Measurements from ENCODE around the gene C12orf43. TPM values are rescaled to one million over a fixed set of nuclear protein-coding genes. Genes with fewer than 3 reads are reported as not detected.

Gene C12orf43
- total and polyA plus RNA-seq, 3 experiments from 2014 or later: 24.9 to 40.3 (median 38.1) TPM

GRCh38 chr12:121043067-121043466, 26.8 kb upstream of the C12orf43 start:
- Mint-ChIP-seq H3K27ac (peak overlapping the region in 1 of 8 donors; percentile 51), H3K9me3 (no peaks in the 10 kb centered on the region), H3K36me3 (peaks cover 0 to 12% (median 2%) of the 10 kb centered on the region in 3 donors), H3K27me3 (peaks cover 0 to 3% of the 10 kb centered on the region in 2 donors), H3K4me1 (peaks cover 13 to 16% (median 16%) of the 10 kb centered on the region in 3 donors), H3K4me3 (no peak overlapping the region)
- Histone ChIP-seq H3K4me1 (ENCODE audit: insufficient read depth, low read length) (peaks cover 4% of the 10 kb centered on the region), H3K36me3 (ENCODE audit: insufficient read depth, low read length) (no peaks in the 10 kb centered on the region), H3K9me3 (ENCODE audit: low read length) (no peaks in the 10 kb centered on the region), H3K4me3 (ENCODE audit: low read length) (no peak overlapping the region), H3K27ac (ENCODE audit: low read depth, low read length) (no peak overlapping the region), H3K27me3 (ENCODE audit: insufficient read depth, low read length, poor library complexity, severe bottlenecking) (no peaks in the 10 kb centered on the region)
- ChIA-PET POLR2A (no interaction called here), CTCF (no interaction called here)
- DNase-seq: no peak

- Histone ChIP-seq H3K9me3 (ENCODE audit: low read length) (no peaks in the 10 kb centered on the region), H3K4me1 (ENCODE audit: insufficient read depth, low read length) (peaks cover 44% of the 10 kb centered on the region), H3K27me3 (ENCODE audit: insufficient read depth, low read length, poor library complexity, severe bottlenecking) (no peaks in the 10 kb centered on the region), H3K4me3 (ENCODE audit: low read length) (peak within 1 kb of the TSS; percentile 92), H3K27ac (ENCODE audit: low read depth, low read length) (peak within 1 kb of the TSS; percentile 75), H3K36me3 (ENCODE audit: insufficient read depth, low read length) (no peaks in the 10 kb centered on the region)
- ChIA-PET CTCF (interaction anchor here (1.2 to 1.6 kb wide), 4 partner anchors 12 to 54 kb away, joined by 3 to 6 read pairs (median 4); no protein-coding TSS in a partner anchor), POLR2A (interaction anchor here (0.6 to 1.0 kb wide), 2 partner anchors 25 to 564 kb away, joined by 3 to 4 read pairs; no protein-coding TSS in a partner anchor)
- Mint-ChIP-seq H3K27ac (peak within 1 kb of the TSS; percentile 89 to 99 (median 98)), H3K36me3 (peaks cover 0 to 21% (median 2%) of the 10 kb centered on the region in 3 donors), H3K9me3 (no peaks in the 10 kb centered on the region), H3K27me3 (peaks cover 0 to 3% of the 10 kb centered on the region in 2 donors), H3K4me1 (peaks cover 40 to 47% (median 45%) of the 10 kb centered on the region in 3 donors), H3K4me3 (peak within 1 kb of the TSS; percentile 96 to 99 (median 98))
- peak; percentile 52 to 75 (median 61) for DNase-seq
Observed at GRCh38 chr12:121038861-121039668, 22.8 kb upstream of the C12orf43 start, which contains the start of gene OASL. Gene OASL, minus strand, starts transcription at chr12:121039246. Its CDS starts 275 bp downstream, at chr12:121038971.

GRCh38 chr12:121036810-121037326, 20.6 kb upstream of the C12orf43 start:
- ChIA-PET POLR2A (no interaction called here), CTCF (interaction anchor here (1.7 to 2.4 kb wide), 2 partner anchors 20 to 23 kb away, joined by 4 to 14 read pairs; partner anchors contain the start of gene C12orf43)
- peak overlapping the region; percentile 74 to 99 (median 98) for H3K27ac Mint-ChIP-seq
- Histone ChIP-seq H3K4me1 (ENCODE audit: insufficient read depth, low read length) (peaks cover 60% of the 10 kb centered on the region), H3K4me3 (ENCODE audit: low read length) (peak overlapping the region; percentile 44), H3K27me3 (ENCODE audit: insufficient read depth, low read length, poor library complexity, severe bottlenecking) (no peaks in the 10 kb centered on the region), H3K27ac (ENCODE audit: low read depth, low read length) (peak overlapping the region; percentile 52), H3K9me3 (ENCODE audit: low read length) (no peaks in the 10 kb centered on the region), H3K36me3 (ENCODE audit: insufficient read depth, low read length) (no peaks in the 10 kb centered on the region)
- peaks cover 55 to 64% (median 57%) of the 10 kb centered on the region in 3 donors for H3K4me1 Mint-ChIP-seq
- peaks cover 0 to 38% (median 4%) of the 10 kb centered on the region in 3 donors for H3K36me3 Mint-ChIP-seq
- peak in 2 of 5 donors; percentile 58 to 62 for DNase-seq
- H3K27me3 Mint-ChIP-seq: peaks cover 0 to 3% of the 10 kb centered on the region in 2 donors
- no peaks in the 10 kb centered on the region for H3K9me3 Mint-ChIP-seq
- peak overlapping the region; percentile 96 to 99 (median 98) for H3K4me3 Mint-ChIP-seq

- Histone ChIP-seq H3K36me3 (ENCODE audit: insufficient read depth, low read length) (no peaks in the 10 kb centered on the region), H3K27me3 (ENCODE audit: insufficient read depth, low read length, poor library complexity, severe bottlenecking) (no peaks in the 10 kb centered on the region), H3K4me3 (ENCODE audit: low read length) (peak overlapping the region; percentile 40), H3K9me3 (ENCODE audit: low read length) (no peaks in the 10 kb centered on the region), H3K4me1 (ENCODE audit: insufficient read depth, low read length) (peaks cover 60% of the 10 kb centered on the region), H3K27ac (ENCODE audit: low read depth, low read length) (peak overlapping the region; percentile 66)
- H3K27me3 Mint-ChIP-seq: no peaks in the 10 kb centered on the region
- POLR2A ChIA-PET: interaction anchor here (0.6 kb wide), 2 partner anchors 17 to 1740 kb away, joined by 3 read pairs; no protein-coding TSS in a partner anchor
- H3K9me3 Mint-ChIP-seq: no peaks in the 10 kb centered on the region
- peaks cover 53 to 69% (median 57%) of the 10 kb centered on the region in 3 donors for H3K4me1 Mint-ChIP-seq
- CTCF ChIA-PET: interaction anchor here (1.0 to 4.3 kb wide), 2 partner anchors 25 to 26 kb away, joined by 3 to 25 read pairs; no protein-coding TSS in a partner anchor
- DNase-seq: no peak
- H3K27ac Mint-ChIP-seq: peak overlapping the region; percentile 89 to 99 (median 97)
- H3K4me3 Mint-ChIP-seq: peak overlapping the region; percentile 57 to 98 (median 78)
- peaks cover 0 to 55% (median 12%) of the 10 kb centered on the region in 3 donors for H3K36me3 Mint-ChIP-seq
Observed at GRCh38 chr12:121034616-121035305, 18.5 kb upstream of the C12orf43 start.

GRCh38 chr12:121033625-121034349, 17.5 kb upstream of the C12orf43 start:
- CTCF ChIA-PET: interaction anchor here (1.0 to 4.3 kb wide), 4 partner anchors 15 to 64 kb away, joined by 3 to 25 read pairs (median 3); no protein-coding TSS in a partner anchor

GRCh38 chr12:121030576-121031212, 14.4 kb upstream of the C12orf43 start:
- H3K9me3 Mint-ChIP-seq: no peaks in the 10 kb centered on the region
- peaks cover 0 to 72% (median 26%) of the 10 kb centered on the region in 3 donors for H3K36me3 Mint-ChIP-seq
- H3K27me3 Mint-ChIP-seq: no peaks in the 10 kb centered on the region
- H3K4me1 Mint-ChIP-seq: peaks cover 37 to 55% (median 39%) of the 10 kb centered on the region in 3 donors
- Histone ChIP-seq H3K27ac (ENCODE audit: low read depth, low read length) (no peak overlapping the region), H3K27me3 (ENCODE audit: insufficient read depth, low read length, poor library complexity, severe bottlenecking) (no peaks in the 10 kb centered on the region), H3K4me1 (ENCODE audit: insufficient read depth, low read length) (peaks cover 32% of the 10 kb centered on the region), H3K9me3 (ENCODE audit: low read length) (no peaks in the 10 kb centered on the region), H3K36me3 (ENCODE audit: insufficient read depth, low read length) (peaks cover 24% of the 10 kb centered on the region), H3K4me3 (ENCODE audit: low read length) (no peak overlapping the region)
- no peak for DNase-seq
- H3K27ac Mint-ChIP-seq: peak overlapping the region in 5 of 8 donors; percentile 44 to 74 (median 66)
- ChIA-PET POLR2A (interaction anchor here (0.5 kb wide), 1 partner anchor 34 kb away, joined by 3 read pairs; no protein-coding TSS in a partner anchor), CTCF (no interaction called here)
- H3K4me3 Mint-ChIP-seq: no peak overlapping the region

More at GRCh38 chr12:121033625-121034349, 17.5 kb upstream of the C12orf43 start:
- no peaks in the 10 kb centered on the region for H3K27me3 Mint-ChIP-seq
- Histone ChIP-seq H3K27ac (ENCODE audit: low read depth, low read length) (peak overlapping the region; percentile 66), H3K4me1 (ENCODE audit: insufficient read depth, low read length) (peaks cover 60% of the 10 kb centered on the region), H3K9me3 (ENCODE audit: low read length) (no peaks in the 10 kb centered on the region), H3K4me3 (ENCODE audit: low read length) (peak overlapping the region; percentile 40), H3K27me3 (ENCODE audit: insufficient read depth, low read length, poor library complexity, severe bottlenecking) (no peaks in the 10 kb centered on the region), H3K36me3 (ENCODE audit: insufficient read depth, low read length) (no peaks in the 10 kb centered on the region)
- no peaks in the 10 kb centered on the region for H3K9me3 Mint-ChIP-seq
- H3K4me3 Mint-ChIP-seq: peak overlapping the region; percentile 64 to 98 (median 78)
- POLR2A ChIA-PET: interaction anchor here (0.6 to 1.3 kb wide), 2 partner anchors 26 to 109 kb away, joined by 3 to 7 read pairs; no protein-coding TSS in a partner anchor
- peak overlapping the region; percentile 89 to 99 (median 97) for H3K27ac Mint-ChIP-seq
- H3K36me3 Mint-ChIP-seq: peaks cover 0 to 54% (median 10%) of the 10 kb centered on the region in 3 donors
- peak; percentile 42 to 82 (median 54) for DNase-seq
- peaks cover 50 to 68% (median 53%) of the 10 kb centered on the region in 3 donors for H3K4me1 Mint-ChIP-seq

All from CD8-positive, alpha-beta memory T cell (primary cell).